Heart right ventricle (tissue), 16 donors: ENCODE data around the gene CHPF2. TPM values are rescaled to one million over a fixed set of nuclear protein-coding genes. Genes with fewer than 3 reads are reported as not detected.

ENCODE experiments used
- ATAC-seq, 8 donors: fragments of 200-7000 bp; cut with Tn5 transposase; one replicate each; pipeline ENCODE4 v1.9.1; 2020; ENCODE audit warnings: mild to moderate bottlenecking in 8 of 8, moderate library complexity in 8 of 8, moderate number of reproducible peaks in 1 of 8
- DNase-seq, 2 donors: peaks; one replicate each; pipeline ENCODE4 v3.0.0-alpha.2; 2020
- H3K27ac ChIP-seq, 10 donors: fragments of 200-600 bp; sonication (generic) in 2 of 10; one replicate each; pipeline versions ENCODE4 v1.5.0 to v1.8.0; 2020 to 2022; ENCODE audit warnings: mild to moderate bottlenecking in 3 of 10
- H3K27me3 ChIP-seq, 7 donors: fragments of 200-600 bp; one replicate each; pipeline ENCODE4 v1.8.0; 2021 to 2022; ENCODE audit warnings: mild to moderate bottlenecking in 2 of 7
- H3K36me3 ChIP-seq, 9 donors: fragments of 200-600 bp; sonication (generic) in 1 of 9; one replicate each; pipeline versions ENCODE4 v1.5.0 to v1.8.0; 2020 to 2022; ENCODE audit warnings: mild to moderate bottlenecking in 2 of 9
- H3K4me1 ChIP-seq, 9 donors: fragments of 200-600 bp; sonication (generic) in 1 of 9; one replicate each; pipeline versions ENCODE4 v1.5.0 to v1.8.0; 2020 to 2022; ENCODE audit warnings: mild to moderate bottlenecking in 4 of 9
- H3K4me3 ChIP-seq, 10 donors: fragments of 200-600 bp; sonication (generic) in 2 of 10; one replicate each; pipeline versions ENCODE4 v1.5.0 to v1.8.0; 2020 to 2022; ENCODE audit warnings: mild to moderate bottlenecking in 7 of 10, moderate library complexity in 2 of 10
- H3K9me3 ChIP-seq, 11 donors: fragments of 200-600 bp in 10 of 11; sonication (generic) in 2 of 11; one replicate each; pipeline versions ENCODE4 v1.5.0 to v1.8.0; 2013 to 2022; ENCODE audit warnings: mild to moderate bottlenecking in 2 of 11, control low read depth in 1 of 11, moderate library complexity in 1 of 11
- WGBS, 2 donors: extraction: QIAGEN DNeasy Blood & Tissue Kit; methylation state at CpG; one replicate each; pipeline ENCODE4 v1.1.7; 2013; ENCODE audit warnings: inconsistent platforms in 1 of 2; 5-methylcytosine and 5-hydroxymethylcytosine counted together
- intact Hi-C, 10 donors: fragments of 100-400 bp; cut with DNase I; formaldehyde crosslinking; loops; one replicate each; pipeline versions ENCODE4 v1.11.1 to v1.14.2; 2022
- polyA plus RNA-seq, 2 donors: library from polyadenylated mRNA; stranded (reverse); fragments of 200-250 nt; gene quantifications; one replicate each; pipeline ENCODE4 v1.2.3, GENCODE V29; 2013
- total RNA-seq, 10 donors: library from RNA; stranded (reverse); fragmentation: NEBNext Ultra II Directional in 3 of 10; extraction: Animal tissue kit (Norgen Biotek cat#: 25700) in 3 of 10; gene quantifications; one replicate each; pipeline versions ENCODE4 v1.2.1 to v1.2.4, GENCODE V29; 2021 to 2023
- TF ChIP-seq, protein P1 (sequence below), 9 donors: fragments of 200-600 bp; sonication (generic) in 2 of 9; IDR thresholded peaks; one replicate each; pipeline versions ENCODE4 v1.5.0 to v1.8.0; 2021 to 2022; ENCODE audit warnings: antibody characterized with exemption in 9 of 9, mild to moderate bottlenecking in 5 of 9, moderate library complexity in 1 of 9
- donor health status: Arrhythmogenic right ventricular cardiomyopathy.
- donor health status: ischemic (EF 13 %, LVEDD 7.1; RV severe dilation, severe dysfunction).
- donor health status: healthy with polysubstance abuse.
- donor health status: DM: no; HTN: yes; CAD: no.
- donor health status: DM: no; HTN: no; CAD: no.
- donor health status: ischemic (EF 25% LVEDD 6.9; RV normal size, moderate dysfunction).
- donor health status: ischemic (EF 25% LVEDD 5.7; RV mildly dilated, moderate dysfunction).
- donor health status: healthy.
- donor health status: DM: yes; HTN: yes; CAD: no.
- donor health status: Ischemic cardiomyopathy.
- donor health status: ischemic (EF 35%, LVEDD 5.7; RV mildly dilated, moderate dysfunction).
- donor health status: nonischemic (EF 11% LVEDD 7.7; RV severe dilation, severe dysfunction).
- donor health status: DM: yes; HTN: yes; CAD: no.
- donor health status: PGD.
- donor health status: ischemic (EF 29% LVEDD 5.4; RV normal size, mild dysfunction).
- donor health status: nonischemic (EF 23%, LVEDD 6.1; RV moderate dilation, normal function).

Gene CHPF2
- total and polyA plus RNA-seq, 12 donors = 12.1 to 22.4 (median 18.5) TPM

DNA sequence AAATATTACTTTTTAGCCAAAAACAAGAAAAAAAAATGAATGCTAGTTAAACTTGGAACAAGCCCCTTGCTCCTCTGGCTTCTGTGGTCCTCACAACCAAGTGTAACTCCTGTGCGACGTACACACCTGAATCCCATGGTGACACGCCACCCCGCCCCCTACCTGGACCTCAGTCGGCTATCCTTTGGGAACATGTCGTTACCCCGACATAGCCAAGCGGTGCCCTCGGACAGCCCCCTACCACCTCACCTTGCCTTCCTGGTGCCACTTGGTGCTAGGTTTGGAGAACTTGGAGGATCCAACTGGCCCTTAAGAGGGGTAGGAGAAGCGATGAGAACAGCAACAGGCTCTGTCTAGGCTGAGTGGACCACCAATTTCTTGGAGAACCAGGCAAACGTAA lies 28.2 kb downstream of the CHPF2 start:
- peaks cover 0 to 26% (median 16%) of the 10 kb centered on the region in 7 donors for H3K27me3 ChIP-seq
- no peak for ATAC-seq
- peaks cover 0 to 21% (median 7%) of the 10 kb centered on the region in 9 donors for H3K4me1 ChIP-seq
- DNase-seq = no peak
- intact Hi-C loops = no loop called here
- TF ChIP-seq, protein P1, sequence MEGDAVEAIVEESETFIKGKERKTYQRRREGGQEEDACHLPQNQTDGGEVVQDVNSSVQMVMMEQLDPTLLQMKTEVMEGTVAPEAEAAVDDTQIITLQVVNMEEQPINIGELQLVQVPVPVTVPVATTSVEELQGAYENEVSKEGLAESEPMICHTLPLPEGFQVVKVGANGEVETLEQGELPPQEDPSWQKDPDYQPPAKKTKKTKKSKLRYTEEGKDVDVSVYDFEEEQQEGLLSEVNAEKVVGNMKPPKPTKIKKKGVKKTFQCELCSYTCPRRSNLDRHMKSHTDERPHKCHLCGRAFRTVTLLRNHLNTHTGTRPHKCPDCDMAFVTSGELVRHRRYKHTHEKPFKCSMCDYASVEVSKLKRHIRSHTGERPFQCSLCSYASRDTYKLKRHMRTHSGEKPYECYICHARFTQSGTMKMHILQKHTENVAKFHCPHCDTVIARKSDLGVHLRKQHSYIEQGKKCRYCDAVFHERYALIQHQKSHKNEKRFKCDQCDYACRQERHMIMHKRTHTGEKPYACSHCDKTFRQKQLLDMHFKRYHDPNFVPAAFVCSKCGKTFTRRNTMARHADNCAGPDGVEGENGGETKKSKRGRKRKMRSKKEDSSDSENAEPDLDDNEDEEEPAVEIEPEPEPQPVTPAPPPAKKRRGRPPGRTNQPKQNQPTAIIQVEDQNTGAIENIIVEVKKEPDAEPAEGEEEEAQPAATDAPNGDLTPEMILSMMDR (IDR thresholded peaks at IDR 0.05) = no peak
- no peak overlapping the region for H3K27ac ChIP-seq
- no peaks in the 10 kb centered on the region for H3K36me3 ChIP-seq
- 89 to 92% methylated on average over 11 of the region's 11 CpGs for WGBS, 2 donors
- no peak overlapping the region for H3K4me3 ChIP-seq
- H3K9me3 ChIP-seq = no peaks in the 10 kb centered on the region

DNA sequence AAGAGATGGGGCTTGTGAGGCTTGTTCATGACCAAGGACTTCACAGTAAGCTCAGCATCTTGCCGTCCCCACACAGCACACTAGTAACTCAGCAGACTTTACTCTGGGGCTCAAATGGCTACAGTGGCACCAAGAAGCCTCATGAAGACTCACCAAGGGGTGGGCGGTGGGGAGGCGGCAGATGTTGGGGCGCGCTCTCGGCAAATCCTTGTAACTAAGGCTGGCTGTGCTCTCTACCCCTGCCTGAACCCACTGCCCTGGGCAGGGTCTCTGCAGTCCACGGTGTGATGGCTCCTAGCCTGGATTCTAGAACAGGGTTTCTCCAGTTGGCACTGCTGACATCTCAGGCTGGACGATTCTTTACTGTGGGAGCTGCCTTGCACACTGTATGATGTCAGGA lies 28.6 kb downstream of the CHPF2 start:
- Histone ChIP-seq H3K27ac (no peak overlapping the region), H3K27me3 (peaks cover 0 to 26% (median 16%) of the 10 kb centered on the region in 7 donors), H3K4me1 (peaks cover 0 to 21% (median 7%) of the 10 kb centered on the region in 9 donors), H3K36me3 (no peaks in the 10 kb centered on the region), H3K4me3 (no peak overlapping the region), H3K9me3 (no peaks in the 10 kb centered on the region)
- DNase-seq (no peak), ATAC-seq (no peak)
- 83 to 85% methylated on average over 8 of the region's 8 CpGs for WGBS, 2 donors
- intact Hi-C loops = no loop called here
- TF ChIP-seq, protein P1 (IDR thresholded peaks at IDR 0.05) = no peak

DNA sequence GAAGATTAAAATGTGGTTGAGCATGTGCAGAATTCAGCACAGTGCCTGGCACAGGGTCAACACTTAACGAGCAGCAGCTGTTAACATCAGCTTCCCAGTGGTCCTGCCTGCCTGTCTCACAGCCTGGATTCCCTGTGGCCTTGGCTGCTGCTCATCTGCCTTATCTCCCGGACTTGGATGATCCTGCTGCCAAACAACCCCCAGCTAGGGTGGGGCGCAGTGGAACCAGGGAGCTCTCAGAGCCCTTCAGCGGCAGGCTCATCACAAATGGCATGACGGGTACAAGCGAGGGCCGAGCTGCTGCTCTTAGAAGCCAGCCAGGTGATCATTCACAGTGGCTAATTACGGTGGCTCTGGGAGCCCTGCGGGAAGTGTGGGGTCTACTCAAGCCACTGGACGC lies 29.2 kb downstream of the CHPF2 start:
- H3K27me3 ChIP-seq = peaks cover 0 to 26% (median 16%) of the 10 kb centered on the region in 7 donors
- ATAC-seq (peak in 4 of 8 donors; percentile 12 to 65 (median 33)), DNase-seq (no peak)
- no peak overlapping the region for H3K4me3 ChIP-seq
- intact Hi-C loops = no loop called here
- WGBS, 2 donors = 28 to 29% methylated on average over 10 of the region's 10 CpGs
- H3K36me3 ChIP-seq = no peaks in the 10 kb centered on the region
- H3K27ac ChIP-seq = no peak overlapping the region
- H3K9me3 ChIP-seq = no peaks in the 10 kb centered on the region
- TF ChIP-seq, protein P1 (IDR thresholded peaks at IDR 0.05) = no peak
- H3K4me1 ChIP-seq = peaks cover 0 to 16% (median 7%) of the 10 kb centered on the region in 9 donors

DNA sequence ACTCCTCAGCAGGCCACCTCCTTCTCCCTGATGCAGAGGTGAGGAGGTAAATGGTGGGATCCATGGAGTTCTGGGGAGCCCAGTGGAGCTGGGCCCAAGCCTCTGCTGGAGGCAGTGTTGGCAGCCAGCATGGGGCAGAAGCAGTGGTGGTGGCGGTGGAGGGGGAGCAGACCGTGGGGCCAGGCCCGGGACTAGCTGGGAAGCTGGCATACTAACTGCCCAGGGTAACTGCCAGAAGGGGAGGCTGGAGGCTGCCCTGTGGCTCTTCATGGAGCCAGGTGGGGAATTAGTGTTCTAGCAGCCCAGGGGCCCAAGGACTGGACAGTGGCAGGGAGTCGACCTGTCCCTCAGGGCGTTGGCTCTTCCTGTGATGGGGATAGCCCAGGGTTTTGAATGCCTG lies 32.3 kb downstream of the CHPF2 start:
- ATAC-seq (no peak), DNase-seq (no peak)
- intact Hi-C loops = no loop called here
- Histone ChIP-seq H3K9me3 (no peaks in the 10 kb centered on the region), H3K36me3 (no peaks in the 10 kb centered on the region), H3K4me1 (peaks cover 0 to 10% (median 6%) of the 10 kb centered on the region in 9 donors), H3K27me3 (peaks cover 0 to 26% (median 13%) of the 10 kb centered on the region in 7 donors), H3K4me3 (no peak overlapping the region), H3K27ac (no peak overlapping the region)
- 78 to 86% methylated on average over 5 of the region's 5 CpGs for WGBS, 2 donors
- TF ChIP-seq, protein P1 (IDR thresholded peaks at IDR 0.05) = no peak
